DOHH2 (cell line): Measurements from ENCODE around the gene CNTNAP1.

ENCODE experiments used
- EZH2phosphoT487 ChIP-seq: fragments of 200-600 bp; sonication (generic); IDR thresholded peaks from 2 replicates; pipeline ENCODE4 v1.6.1; 2017; ENCODE audit warnings: borderline replicate concordance, mild to moderate bottlenecking, antibody characterized with exemption, low read length, moderate library complexity, mixed read lengths
- TF ChIP-seq, protein P1 (sequence below): fragments of 200-600 bp; sonication (generic); IDR thresholded peaks from one replicate; pipeline ENCODE4 v1.5.1; 2014; ENCODE audit warnings: antibody characterized with exemption, mild to moderate bottlenecking, low read depth, low read length; ENCODE audit not compliant: poor library complexity, severe bottlenecking

GRCh38 chr17:42655528-42655927 is 26.8 kb upstream of the CNTNAP1 start:
- TF ChIP-seq, protein P1, sequence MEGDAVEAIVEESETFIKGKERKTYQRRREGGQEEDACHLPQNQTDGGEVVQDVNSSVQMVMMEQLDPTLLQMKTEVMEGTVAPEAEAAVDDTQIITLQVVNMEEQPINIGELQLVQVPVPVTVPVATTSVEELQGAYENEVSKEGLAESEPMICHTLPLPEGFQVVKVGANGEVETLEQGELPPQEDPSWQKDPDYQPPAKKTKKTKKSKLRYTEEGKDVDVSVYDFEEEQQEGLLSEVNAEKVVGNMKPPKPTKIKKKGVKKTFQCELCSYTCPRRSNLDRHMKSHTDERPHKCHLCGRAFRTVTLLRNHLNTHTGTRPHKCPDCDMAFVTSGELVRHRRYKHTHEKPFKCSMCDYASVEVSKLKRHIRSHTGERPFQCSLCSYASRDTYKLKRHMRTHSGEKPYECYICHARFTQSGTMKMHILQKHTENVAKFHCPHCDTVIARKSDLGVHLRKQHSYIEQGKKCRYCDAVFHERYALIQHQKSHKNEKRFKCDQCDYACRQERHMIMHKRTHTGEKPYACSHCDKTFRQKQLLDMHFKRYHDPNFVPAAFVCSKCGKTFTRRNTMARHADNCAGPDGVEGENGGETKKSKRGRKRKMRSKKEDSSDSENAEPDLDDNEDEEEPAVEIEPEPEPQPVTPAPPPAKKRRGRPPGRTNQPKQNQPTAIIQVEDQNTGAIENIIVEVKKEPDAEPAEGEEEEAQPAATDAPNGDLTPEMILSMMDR, result no peak
- no peak for TF ChIP-seq EZH2phosphoT487
